Subcutaneous preadipocyte (primary cell): ENCODE data around the gene ERBB4. TPM values are rescaled to one million over a fixed set of nuclear protein-coding genes. Genes with fewer than 3 reads are reported as not detected.

Experiments
- small RNA-seq: library from RNA; depleted of rRNA; stranded (forward); fragments of <200 nt; gene quantifications from one replicate; pipeline ENCODE3, GENCODE V24; 2012
- total RNA-seq: library from RNA; depleted of rRNA; stranded (reverse); fragments of >200 nt; gene quantifications from 2 replicates; pipeline ENCODE4 v1.2.3, GENCODE V29; 2012

The ERBB4 gene
- total RNA-seq = under 0.01 TPM in 1 of 2 replicates, not detected in the other

GRCh38 chr2:212538305-212539071, at the start of gene ERBB4:
Gene ERBB4, minus strand, starts transcription at chr2:212538802. Its CDS starts 272 bp downstream, at chr2:212538530.

Small RNA genes lying within 50 kb of the gene (small RNA-seq; reads per million reads assigned to genes)
- gene MIR548F2 = not detected
- 0.46 reads per million, percentile 26 among the genes with 10 or more reads in this experiment for gene RNA5SP119
